OCI-LY1 (cell line): ENCODE measurements around the gene KCNRG.
A peak's percentile ranks its signal among the peaks of the same experiment; 100 is the strongest.

ENCODE experiments used
- H2AFZ ChIP-seq: fragments of 200-600 bp; sonication (generic), shearing (Covaris generic); 2 replicates; pipeline ENCODE4 v1.6.0; 2014; ENCODE audit warnings: antibody characterized with exemption, mild to moderate bottlenecking, low read length
- H3F3A ChIP-seq: fragments of 200-600 bp; sonication (generic), shearing (Covaris generic); 2 replicates; pipeline ENCODE4 v1.6.0; 2014; ENCODE audit warnings: mild to moderate bottlenecking, antibody characterized with exemption, low read length, moderate library complexity; ENCODE audit not compliant: insufficient read depth
- H3K27ac ChIP-seq: fragments of 200-600 bp; sonication (generic); 2 replicates; pipeline ENCODE4 v1.5.1; 2014; ENCODE audit warnings: low read length, mixed run types, mild to moderate bottlenecking, low read depth; ENCODE audit not compliant: poor library complexity, severe bottlenecking
- H3K27me3 ChIP-seq: fragments of 200-600 bp; sonication (generic); 2 replicates; pipeline ENCODE4 v1.6.0; 2014; ENCODE audit warnings: antibody characterized with exemption, mild to moderate bottlenecking, low read length, moderate library complexity; ENCODE audit not compliant: insufficient read depth
- H3K36me3 ChIP-seq: fragments of 200-600 bp; sonication (generic); 2 replicates; pipeline ENCODE4 v1.6.1; 2014; ENCODE audit warnings: mild to moderate bottlenecking, antibody characterized with exemption, low read length, moderate library complexity, mixed read lengths; ENCODE audit not compliant: insufficient read depth
- H3K4me1 ChIP-seq: fragments of 200-600 bp; sonication (generic); 2 replicates; pipeline ENCODE4 v1.5.1; 2014; ENCODE audit warnings: mild to moderate bottlenecking, low read length, moderate library complexity; ENCODE audit not compliant: insufficient read depth, severe bottlenecking
- H3K4me2 ChIP-seq: fragments of 200-600 bp; sonication (generic), shearing (Covaris generic); 2 replicates; pipeline ENCODE4 v1.6.1; 2014; ENCODE audit warnings: low read length
- H3K4me3 ChIP-seq: fragments of 200-600 bp; sonication (generic); 2 replicates; pipeline ENCODE4 v1.5.1; 2014; ENCODE audit warnings: low read length, low read depth, mild to moderate bottlenecking, mixed read lengths; ENCODE audit not compliant: poor library complexity, severe bottlenecking
- H3K79me2 ChIP-seq: fragments of 200-600 bp; shearing (Covaris generic); 2 replicates; pipeline ENCODE4 v1.6.1; 2016; ENCODE audit warnings: mixed run types, low read length, mixed read lengths; ENCODE audit not compliant: insufficient read depth
- H3K9ac ChIP-seq: fragments of 200-600 bp; sonication (generic), shearing (Covaris generic); 2 replicates; pipeline ENCODE4 v1.6.1; 2014; ENCODE audit warnings: mild to moderate bottlenecking, low read length, mixed read lengths
- H3K9me2 ChIP-seq: fragments of 200-600 bp; sonication (generic), shearing (Covaris generic); 2 replicates; pipeline ENCODE4 v1.6.1; 2014; ENCODE audit warnings: low read depth, mild to moderate bottlenecking, low read length, mixed read lengths
- H3K9me3 ChIP-seq: fragments of 200-600 bp; shearing (Covaris generic); 2 replicates; pipeline ENCODE4 v1.6.1; 2014; ENCODE audit warnings: low read length, mixed read lengths
- H4K20me1 ChIP-seq: fragments of 200-600 bp; sonication (generic), shearing (Covaris generic); 2 replicates; pipeline ENCODE4 v1.6.0; 2016; ENCODE audit warnings: mild to moderate bottlenecking, low read length; ENCODE audit not compliant: insufficient read depth
- EZH2 ChIP-seq: fragments of 200-600 bp; sonication (generic), shearing (Covaris generic); IDR thresholded peaks from 2 replicates; pipeline ENCODE4 v1.8.0; 2017; ENCODE audit warnings: borderline replicate concordance, mixed run types, mild to moderate bottlenecking, antibody characterized with exemption, low read length, moderate library complexity, mixed read lengths
- TF ChIP-seq, protein P1 (sequence below): fragments of 200-600 bp; sonication (generic), shearing (Covaris generic); IDR thresholded peaks from 2 replicates; pipeline ENCODE4 v1.5.1; 2017; ENCODE audit warnings: mild to moderate bottlenecking, antibody characterized with exemption, low read length, moderate library complexity, mixed read lengths

Gene KCNRG

DNA sequence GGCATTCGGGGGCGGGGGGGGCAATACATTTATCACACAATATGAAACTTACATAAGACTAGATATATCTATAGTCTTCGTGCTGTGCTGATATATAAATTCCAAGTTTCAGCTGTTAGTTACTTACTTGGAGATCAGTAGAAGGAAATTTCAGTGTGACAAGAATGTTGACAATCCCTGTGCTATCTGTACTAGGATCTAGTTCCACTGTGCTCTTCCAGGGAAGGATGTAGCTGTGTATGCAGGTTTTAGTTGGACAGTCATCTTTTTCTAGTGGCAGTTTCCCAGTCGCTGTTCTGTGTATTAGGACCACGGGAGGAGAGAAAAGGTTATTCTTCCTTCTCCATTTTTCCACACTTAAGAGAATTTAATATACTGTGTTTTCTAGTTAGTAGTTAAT is 21.6 kb upstream of the KCNRG start:
- Histone ChIP-seq H3K9me3 (no peaks in the 10 kb centered on the region), H4K20me1 (no peaks in the 10 kb centered on the region), H3K9ac (no peak overlapping the region), H3K4me2 (no peak overlapping the region), H3K27ac (no peak overlapping the region), H3K9me2 (no peaks in the 10 kb centered on the region), H3K27me3 (no peaks in the 10 kb centered on the region), H3K4me3 (no peak overlapping the region), H3K79me2 (peaks cover 11% of the 10 kb centered on the region; the same call in 1 of the 2 replicates), H3K4me1 (peaks cover 20% of the 10 kb centered on the region), H3F3A (peaks cover 4% of the 10 kb centered on the region; the same call in 1 of the 2 replicates), H3K36me3 (peaks cover 21% of the 10 kb centered on the region), H2AFZ (no peak overlapping the region)
- TF ChIP-seq EZH2 = no peak
- TF ChIP-seq, protein P1, sequence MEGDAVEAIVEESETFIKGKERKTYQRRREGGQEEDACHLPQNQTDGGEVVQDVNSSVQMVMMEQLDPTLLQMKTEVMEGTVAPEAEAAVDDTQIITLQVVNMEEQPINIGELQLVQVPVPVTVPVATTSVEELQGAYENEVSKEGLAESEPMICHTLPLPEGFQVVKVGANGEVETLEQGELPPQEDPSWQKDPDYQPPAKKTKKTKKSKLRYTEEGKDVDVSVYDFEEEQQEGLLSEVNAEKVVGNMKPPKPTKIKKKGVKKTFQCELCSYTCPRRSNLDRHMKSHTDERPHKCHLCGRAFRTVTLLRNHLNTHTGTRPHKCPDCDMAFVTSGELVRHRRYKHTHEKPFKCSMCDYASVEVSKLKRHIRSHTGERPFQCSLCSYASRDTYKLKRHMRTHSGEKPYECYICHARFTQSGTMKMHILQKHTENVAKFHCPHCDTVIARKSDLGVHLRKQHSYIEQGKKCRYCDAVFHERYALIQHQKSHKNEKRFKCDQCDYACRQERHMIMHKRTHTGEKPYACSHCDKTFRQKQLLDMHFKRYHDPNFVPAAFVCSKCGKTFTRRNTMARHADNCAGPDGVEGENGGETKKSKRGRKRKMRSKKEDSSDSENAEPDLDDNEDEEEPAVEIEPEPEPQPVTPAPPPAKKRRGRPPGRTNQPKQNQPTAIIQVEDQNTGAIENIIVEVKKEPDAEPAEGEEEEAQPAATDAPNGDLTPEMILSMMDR = no peak

DNA sequence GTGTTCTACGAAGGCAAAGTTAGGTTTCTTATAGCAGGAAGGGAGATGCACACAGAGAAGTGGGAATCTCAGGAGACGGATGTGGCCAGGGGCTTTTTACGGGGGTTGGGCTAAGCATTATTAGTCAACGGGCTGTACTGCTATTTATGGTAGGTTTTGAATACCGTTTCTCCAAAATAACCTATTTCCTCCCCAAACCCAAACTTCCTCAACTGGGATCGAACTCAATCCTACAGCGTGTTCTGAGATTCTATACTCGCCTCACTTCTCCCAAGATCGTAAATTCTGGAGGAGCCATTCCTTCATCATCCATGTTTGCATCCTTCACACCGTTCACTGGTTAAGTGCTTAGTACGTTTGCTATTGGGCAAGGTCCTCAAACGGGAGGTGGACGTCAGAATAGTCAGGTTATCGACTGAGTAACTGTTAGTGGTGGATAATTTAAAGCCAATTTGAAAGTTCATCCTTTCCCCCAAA is 19.6 kb upstream of the KCNRG start:
- Histone ChIP-seq H3K4me3 (peak overlapping the region; percentile 62), H3K27me3 (no peaks in the 10 kb centered on the region), H3K9me3 (no peaks in the 10 kb centered on the region), H4K20me1 (no peaks in the 10 kb centered on the region), H3K9ac (peak overlapping the region; percentile 76), H3K27ac (peak overlapping the region; percentile 77), H3K79me2 (peaks cover 11% of the 10 kb centered on the region; the same call in 1 of the 2 replicates), H3K9me2 (no peaks in the 10 kb centered on the region), H3K4me2 (peak overlapping the region; percentile 69), H2AFZ (no peak overlapping the region), H3F3A (peaks cover 8% of the 10 kb centered on the region; the same call in 1 of the 2 replicates), H3K36me3 (peaks cover 38% of the 10 kb centered on the region), H3K4me1 (peaks cover 39% of the 10 kb centered on the region)
- TF ChIP-seq EZH2 = no peak
- TF ChIP-seq, protein P1 = no peak

DNA sequence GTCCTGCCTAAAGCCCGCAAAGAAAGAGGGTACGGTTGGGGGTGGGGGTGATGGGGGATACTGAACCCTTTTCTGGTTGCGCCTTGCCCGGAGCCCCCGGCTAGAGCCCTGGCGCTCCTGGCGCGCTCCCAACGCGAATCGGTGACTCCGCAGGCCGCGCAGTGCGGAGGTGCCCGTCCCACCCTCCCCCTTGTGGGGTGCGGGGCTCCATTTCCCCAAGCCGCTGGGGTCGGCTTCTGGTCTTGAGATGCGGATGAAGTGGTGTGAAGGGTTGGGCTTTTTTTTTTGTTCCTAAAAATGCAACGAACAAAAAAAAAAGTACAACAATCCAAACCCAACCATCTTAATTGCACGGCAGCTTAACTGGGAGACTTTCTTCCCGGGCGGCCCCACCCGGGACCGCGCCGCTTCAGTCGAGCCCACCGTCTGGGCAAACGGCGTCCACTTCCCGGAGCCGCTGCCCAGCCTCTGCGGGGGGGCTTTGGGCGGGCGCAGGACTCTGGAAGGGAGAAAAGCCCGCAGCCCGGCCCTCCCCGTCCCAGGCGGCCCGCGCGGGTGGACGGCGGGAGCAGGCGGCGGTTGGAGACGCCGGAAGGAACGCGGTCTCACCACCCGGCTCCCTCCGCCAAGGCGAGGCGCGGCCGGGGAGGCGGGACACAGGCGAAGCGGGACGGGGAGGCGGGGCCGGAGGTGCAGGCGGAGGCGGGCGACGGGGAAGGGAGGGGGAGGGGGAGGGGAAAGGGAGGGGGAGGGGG is 18.9 kb upstream of the KCNRG start:
- no peaks in the 10 kb centered on the region for H4K20me1 ChIP-seq
- peak overlapping the region; percentile 62 for H3K4me3 ChIP-seq
- H3F3A ChIP-seq = peaks cover 8% of the 10 kb centered on the region; the same call in 1 of the 2 replicates
- H2AFZ ChIP-seq = no peak overlapping the region
- H3K27me3 ChIP-seq = no peaks in the 10 kb centered on the region
- no peaks in the 10 kb centered on the region for H3K9me3 ChIP-seq
- H3K4me2 ChIP-seq = peak overlapping the region; percentile 69
- H3K9ac ChIP-seq = peak overlapping the region; percentile 76
- TF ChIP-seq EZH2 = no peak
- TF ChIP-seq, protein P1 = no peak
- peaks cover 40% of the 10 kb centered on the region for H3K36me3 ChIP-seq
- no peaks in the 10 kb centered on the region for H3K9me2 ChIP-seq
- peaks cover 11% of the 10 kb centered on the region; the same call in 1 of the 2 replicates for H3K79me2 ChIP-seq
- H3K4me1 ChIP-seq = peaks cover 46% of the 10 kb centered on the region
- H3K27ac ChIP-seq = peak overlapping the region; percentile 77
